GM18870 (cell line): ENCODE results near the gene PZP.

Source experiments
- ATAC-seq: cut with Tn5 transposase; IDR thresholded peaks from one replicate; pipeline ENCODE4 v1.9.1; 2021; ENCODE audit warnings: moderate library complexity; ENCODE audit not compliant: unreplicated experiment

The PZP gene

DNA sequence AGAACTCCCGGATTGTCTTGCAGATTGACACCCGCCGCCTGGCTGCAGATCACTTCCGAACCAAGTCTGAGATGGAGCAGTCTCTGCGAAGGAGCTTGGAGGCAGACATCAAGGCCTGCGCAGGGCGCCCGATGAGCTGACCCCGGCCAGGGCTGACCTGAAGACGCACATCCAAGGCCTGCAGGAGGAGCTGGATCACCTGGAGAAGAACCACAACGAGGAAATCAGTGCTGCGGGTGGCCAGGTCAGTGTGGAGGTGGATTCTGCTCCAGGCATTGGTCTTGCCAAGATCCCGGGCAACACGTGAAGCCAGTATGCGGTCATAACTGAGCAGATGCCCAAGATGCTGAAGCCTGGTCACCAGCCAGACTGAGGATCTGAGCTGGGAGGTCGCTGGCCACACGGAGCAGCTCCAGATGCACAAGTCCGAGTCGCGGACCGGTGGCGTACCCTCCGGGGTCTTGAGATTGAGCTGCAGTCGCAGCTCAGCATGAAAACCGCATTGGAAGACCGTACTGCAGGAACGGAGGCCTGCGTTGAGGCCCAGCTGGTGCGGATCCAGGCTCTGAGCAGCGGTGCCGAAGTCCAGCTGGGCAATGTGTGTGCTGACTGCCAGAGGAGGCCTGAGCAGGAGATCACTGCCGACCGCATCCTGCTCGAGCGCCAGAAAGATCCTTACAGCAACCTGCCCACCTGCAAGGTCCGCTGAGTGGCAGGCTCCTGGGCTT, 80.1 kb downstream of the PZP start:
- ATAC-seq = no peak

DNA sequence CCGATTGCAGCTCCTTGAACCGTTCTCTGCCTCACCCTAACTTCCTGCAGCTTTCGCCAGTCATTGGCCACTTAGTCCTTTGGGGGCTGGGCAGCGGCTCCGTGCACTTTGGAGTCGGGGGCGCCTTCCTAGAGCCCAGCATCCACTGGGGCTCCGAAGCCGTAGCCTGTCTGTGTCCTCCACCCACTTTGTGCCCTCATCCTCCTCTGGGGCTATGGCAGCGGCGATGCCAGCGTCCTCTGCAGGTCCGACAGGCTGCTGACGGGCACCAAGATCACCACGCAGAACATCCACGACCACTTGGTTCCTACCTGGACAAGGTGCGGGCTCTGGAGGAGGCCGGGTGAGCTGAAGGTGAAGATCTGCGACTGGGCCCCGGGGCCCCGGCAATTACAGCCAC, 80.7 kb downstream of the PZP start:
- ATAC-seq = no peak

DNA sequence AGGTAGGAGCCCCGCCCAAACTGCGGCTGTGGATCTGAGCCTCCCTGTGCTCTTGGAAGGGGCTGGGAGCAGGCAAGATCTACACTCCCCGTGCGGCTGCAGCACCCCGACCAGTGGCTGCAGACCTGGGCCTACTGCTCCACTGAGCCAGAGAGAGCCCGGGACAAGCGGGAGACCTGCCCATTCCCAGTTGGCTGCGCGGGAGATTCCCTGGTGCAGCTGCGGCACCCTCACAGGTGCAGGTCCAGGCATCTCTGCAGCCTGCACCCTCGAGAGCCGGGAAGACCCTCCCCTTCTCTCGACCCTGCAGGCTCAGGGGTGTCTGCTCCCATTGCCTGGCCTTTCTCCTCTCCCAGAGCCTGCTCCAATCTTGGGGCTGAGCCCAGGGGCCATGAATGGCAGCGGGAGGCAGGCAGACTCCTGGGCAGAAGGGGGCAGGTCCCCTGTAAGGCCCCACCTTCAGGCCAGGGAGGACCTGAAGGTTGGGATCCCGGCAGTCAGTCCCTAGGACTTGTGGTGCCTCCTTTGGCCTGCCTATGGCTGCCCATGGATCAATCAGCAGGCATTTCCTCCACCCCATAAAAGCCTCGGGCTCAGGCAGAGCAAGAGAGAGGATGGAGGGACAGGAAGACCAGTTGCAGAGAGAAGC, 83.7 kb downstream of the PZP start:
- no peak for ATAC-seq

DNA sequence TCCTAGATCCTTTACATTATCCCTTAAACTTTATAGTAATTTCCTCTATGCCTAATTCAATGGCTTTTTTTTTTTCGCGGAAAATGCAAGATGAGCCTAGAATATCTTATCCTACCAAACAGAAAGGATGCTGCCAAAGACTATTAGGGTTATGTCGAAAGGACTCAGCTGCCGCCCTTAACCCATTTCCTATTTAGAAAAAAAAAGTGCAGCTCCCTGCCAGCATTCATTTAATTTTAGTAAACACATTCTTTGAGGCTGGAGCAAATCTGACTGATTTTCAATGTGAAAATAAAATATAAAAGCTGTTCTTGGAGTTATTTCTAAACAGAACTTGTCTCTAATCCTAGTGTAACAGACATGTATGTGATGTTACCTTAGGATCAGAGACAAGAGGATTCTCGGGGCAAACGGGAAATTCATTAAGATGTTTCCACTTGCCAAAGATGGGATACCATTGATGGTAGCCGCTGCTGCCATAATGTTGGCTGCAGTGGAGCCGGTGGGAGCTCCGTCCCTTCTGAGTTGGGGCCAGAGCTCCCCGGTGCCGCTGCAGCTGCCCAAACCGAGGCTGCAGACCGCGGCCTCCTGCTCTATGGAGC, 84.3 kb downstream of the PZP start:
- ATAC-seq = no peak

DNA sequence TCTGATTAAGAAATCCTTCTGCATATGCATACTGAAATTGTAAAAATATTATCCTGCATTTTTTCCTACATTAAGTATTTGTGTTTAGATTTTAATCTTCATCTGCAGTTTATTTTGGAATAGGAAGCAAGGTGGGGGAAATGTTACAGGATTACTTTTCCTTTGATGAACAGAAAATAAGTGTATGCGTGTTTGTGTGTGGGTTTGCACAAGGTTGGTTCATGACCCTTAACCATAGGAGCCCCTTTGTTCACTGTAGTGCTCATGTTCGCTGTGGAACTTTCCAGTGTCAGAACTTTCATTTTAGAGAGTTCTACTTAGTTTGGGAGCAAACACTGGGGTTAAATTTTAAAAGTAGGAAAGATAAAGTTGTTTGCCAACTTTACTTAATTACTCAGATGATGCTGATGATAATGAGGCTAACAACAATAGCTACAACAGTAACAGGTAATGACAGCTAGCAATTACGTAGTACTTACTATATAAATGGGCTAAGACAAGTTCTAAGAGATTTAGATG, 86.0 kb downstream of the PZP start:
- no peak for ATAC-seq

DNA sequence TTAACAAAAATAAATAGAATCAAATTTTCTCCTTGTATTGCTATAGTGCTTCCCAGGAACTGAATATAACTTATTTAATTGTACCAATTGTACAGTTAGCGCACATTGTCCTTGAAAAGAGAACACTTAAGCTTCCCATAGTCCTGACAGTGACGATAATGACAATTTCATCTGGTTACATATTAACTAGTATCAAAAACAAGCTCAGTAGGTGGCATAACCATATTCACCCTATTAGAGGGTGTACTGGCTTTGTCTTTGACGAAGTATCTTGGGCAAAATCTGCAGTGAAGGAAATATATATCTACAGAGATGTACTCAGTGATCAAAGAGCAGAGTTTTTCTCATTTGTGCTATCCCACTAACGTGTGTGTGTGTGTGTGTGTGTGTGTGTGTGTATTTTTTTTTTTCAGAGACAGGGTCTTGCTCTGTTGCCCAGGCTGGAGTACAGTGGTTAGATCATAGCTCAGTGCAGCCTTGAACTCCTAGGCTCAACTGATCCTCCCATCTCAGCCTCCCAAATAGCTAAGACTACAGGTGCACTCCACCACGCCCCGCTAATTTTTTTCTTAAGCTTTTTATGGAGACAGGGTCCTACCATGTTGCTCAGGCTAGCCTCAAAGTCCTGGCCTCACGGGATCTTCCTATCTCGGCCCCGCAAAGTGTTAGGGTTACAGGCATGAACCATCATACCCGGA, 87.6 kb downstream of the PZP start:
- ATAC-seq = no peak

DNA sequence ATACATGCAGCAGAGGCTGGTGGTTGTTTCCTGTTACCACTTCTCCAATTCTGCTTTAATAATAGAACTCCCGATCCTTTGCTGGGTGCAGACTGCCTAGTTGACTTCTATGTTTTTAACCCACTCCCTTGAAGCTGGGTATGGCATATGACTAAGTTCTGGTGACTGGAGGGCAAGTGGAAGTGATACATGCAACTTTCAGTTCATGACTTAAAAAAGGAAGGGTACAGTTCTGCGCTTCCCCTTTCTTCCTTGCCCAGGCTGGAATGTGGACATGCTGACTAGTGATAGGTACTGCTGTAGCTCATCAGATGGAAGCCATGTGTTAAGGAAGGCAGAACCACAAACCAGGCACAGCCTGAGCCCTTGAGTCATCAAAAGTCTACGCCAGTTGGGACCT, 90.0 kb downstream of the PZP start:
- peak; percentile 74 for ATAC-seq

DNA sequence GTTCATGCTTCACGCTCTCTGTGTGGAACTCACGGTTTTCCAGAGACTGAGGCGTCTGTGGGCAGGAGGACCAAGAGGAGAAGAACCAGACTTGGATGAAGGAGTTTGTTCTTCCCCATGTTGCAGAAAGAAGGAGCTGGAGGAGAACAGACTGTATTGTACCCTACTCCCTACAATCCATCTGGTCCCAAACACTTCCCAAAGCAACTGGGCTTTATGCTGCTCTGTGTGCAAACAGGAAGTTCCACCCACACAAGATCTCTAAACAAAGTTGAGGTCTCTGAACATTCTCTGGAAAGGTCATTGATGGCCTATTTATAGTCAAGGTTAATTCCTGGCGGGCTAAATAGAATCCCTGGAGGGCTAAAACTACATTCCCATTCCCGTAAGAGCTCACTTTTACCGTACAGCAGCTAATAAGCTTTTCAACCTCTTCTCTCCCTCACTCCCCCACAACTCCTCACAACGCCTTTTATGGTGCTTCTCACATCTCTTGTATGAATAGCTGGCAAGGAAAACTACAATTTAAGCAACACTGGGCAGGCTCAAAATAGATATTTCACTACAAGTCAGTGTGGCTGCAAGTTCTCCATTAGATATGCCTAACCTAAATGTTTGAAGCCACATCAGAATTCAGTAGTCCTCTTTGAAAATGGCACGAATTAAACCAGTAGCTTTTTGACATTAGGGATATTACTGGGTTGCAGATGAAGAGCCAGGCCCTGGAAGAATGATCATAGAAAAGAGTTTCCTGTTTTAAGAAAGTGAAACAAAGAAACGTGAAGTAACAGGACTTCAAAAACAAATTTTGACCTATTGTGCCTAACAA, 92.2 kb downstream of the PZP start, which contains the start of gene A2M:
Gene A2M (minus strand): TSS at position 189 of the 829 bp plus-strand sequence. CDS start 70 bp downstream, at position 119.
- ATAC-seq = no peak

DNA sequence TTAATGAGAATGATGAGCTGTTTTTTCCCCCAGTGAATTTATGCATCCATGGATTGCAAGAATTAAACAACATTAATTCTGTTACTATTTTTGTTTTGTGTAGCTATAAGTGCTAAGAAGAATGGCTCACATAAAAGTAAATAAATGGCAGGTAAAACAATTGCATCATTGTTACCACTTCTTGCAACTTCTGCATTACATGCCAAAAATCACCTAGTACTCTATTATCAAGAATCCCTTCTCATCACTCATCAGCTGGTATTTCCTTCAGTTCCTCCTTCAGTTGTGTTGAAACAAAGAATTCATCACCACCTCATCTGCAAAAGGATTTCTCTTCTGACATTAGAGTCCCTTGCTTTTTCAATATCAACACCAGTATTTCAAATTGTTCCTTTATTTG, 93.2 kb downstream of the PZP start:
- no peak for ATAC-seq

DNA sequence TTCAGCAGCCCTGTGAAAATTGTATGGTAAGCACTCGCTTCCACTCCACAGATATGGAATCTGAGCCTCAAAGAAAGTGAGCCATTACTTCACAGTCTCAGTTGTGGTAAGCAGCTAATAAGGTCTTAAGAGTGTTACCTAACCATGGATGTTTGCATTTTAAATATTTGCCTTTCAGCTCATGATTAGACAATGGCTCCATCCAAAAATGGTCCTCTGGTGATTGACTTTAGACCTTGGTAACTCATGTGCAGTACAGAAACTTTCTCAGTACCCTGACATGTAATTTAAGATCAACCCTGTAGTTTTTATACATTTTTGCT, 94.2 kb downstream of the PZP start:
- no peak for ATAC-seq

DNA sequence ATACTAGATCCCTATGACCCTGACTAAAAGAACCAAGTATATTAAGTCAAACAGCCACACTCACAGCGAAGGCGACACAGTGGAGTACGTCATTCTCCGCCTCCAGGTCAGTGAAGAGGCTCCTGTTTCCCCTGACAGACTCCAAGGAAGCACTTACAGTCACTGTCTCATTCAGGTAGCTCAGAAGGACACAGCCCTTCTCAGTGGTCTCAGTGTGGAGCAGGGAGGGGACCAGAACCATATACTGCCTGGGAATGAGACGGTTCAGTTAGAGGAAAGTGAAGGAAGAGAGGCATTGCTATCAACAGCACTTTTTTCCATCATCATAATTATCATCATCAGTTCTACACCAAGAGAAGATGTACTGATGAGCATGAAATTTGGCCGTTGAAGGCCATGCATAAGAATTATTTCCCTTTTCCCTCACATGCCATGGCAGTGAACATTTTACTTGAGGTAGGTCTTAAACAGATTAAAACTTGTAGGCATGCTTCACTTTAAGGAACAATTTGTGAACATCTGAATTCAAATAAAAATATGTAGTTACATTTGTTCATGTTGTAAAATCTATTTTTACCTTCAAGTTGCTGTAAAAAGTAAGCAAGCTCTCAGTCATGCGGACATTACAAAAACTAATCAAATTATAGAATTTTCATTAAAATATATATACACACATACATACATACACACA, 94.8 kb downstream of the PZP start:
- ATAC-seq = no peak

DNA sequence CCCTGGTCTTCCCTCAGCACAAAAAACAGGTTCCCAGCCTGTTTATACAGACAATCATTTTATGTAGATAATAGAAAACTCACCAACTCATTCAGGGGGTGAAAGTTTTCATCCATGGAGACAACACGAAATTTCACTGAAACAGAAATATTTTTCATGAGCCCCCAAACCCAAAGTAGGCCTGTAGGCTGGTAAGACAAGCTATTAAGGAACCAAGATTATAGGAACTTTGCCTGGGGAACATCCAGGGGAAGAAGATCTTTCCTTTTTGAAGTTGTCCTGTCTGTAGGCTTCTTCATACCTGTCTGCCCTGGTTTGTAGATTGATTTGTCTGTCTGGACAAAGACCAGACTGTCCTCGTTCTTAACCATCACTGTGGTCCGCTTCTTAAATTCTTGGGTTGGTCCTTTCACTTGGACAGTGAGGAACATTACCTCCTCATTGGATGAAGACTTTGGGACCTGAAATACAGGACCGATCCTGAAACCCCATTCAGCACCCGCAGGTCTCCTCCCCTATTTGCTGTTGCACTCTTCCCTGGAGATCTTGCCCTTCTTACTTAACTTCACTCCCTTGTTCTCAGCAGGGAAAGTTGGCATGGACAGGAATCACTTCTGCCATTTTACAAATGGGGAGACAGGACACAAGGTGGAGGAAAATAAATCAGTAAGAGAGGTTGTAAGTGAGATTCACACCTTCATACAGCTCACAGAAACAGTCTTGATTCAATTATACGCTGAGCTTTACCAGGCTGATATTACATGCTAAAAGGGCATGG, 95.9 kb downstream of the PZP start:
- ATAC-seq = no peak

DNA sequence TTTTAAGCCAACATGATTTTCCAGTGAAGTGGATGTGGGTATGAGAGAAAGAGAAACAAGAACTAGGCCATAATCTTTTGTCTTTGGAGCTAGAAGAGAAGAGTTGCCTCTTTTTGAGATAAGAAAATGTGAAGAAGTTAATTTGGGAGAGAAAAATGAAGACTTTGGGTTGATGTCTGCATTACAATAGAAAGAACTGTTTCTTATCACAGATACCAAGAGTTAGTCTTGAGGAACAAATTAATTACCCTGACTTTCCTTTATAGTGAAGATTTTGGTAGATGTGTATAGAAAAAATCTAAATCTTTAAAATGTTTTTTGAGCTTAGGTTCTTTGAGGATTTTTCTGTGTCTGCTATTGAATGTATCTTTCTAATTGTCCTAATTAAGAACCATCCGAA, 96.7 kb downstream of the PZP start:
- ATAC-seq = no peak

DNA sequence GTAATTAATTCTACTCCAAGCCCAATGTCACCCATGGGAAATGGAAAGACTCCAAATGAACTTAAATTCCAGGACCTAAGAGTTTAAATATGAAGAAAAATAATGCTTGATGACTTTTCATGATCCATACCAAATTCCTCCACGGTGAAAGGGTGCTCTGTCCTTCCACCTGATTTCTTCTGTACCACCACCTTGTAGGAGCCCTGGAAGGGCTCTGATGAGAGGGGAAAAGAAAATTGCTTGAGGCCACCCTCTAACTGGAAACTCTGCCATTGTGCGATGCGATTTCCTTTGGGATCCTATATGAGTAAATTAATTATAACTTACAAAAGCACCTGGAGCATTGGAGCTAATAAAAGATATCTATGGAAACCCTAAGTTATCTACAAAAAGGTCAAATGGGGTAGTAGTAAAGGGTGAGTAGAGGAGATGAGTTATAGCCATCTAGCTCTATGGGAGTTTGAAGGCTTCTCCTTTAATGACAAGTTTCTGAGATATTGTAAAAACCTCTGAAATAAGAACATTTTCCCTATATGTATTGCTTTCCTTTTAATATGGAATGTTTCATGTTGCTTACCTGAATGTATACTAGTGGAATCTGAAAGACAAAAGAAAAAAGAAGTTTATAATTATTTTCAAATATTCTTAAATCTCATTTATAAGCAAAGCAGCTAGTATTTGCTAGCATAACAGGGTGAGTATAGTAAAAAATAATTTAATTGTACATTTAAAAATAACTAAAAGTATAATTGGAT, 98.3 kb downstream of the PZP start:
- no peak for ATAC-seq

DNA sequence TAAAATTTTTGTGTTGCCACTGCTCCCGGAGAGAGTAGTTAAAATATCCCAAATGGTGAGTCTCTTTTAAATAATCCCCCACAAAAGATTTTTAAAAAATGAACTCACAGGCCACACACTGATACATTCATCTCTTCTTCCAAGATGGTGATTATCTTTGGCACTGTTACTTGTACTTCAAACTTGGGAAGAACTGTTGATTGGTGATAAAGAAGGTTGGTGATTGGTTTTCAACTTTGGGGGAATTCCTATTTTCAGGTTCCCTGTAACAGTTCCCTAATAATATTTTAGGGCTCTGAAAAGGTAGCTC, 99.0 kb downstream of the PZP start:
- ATAC-seq = no peak

DNA sequence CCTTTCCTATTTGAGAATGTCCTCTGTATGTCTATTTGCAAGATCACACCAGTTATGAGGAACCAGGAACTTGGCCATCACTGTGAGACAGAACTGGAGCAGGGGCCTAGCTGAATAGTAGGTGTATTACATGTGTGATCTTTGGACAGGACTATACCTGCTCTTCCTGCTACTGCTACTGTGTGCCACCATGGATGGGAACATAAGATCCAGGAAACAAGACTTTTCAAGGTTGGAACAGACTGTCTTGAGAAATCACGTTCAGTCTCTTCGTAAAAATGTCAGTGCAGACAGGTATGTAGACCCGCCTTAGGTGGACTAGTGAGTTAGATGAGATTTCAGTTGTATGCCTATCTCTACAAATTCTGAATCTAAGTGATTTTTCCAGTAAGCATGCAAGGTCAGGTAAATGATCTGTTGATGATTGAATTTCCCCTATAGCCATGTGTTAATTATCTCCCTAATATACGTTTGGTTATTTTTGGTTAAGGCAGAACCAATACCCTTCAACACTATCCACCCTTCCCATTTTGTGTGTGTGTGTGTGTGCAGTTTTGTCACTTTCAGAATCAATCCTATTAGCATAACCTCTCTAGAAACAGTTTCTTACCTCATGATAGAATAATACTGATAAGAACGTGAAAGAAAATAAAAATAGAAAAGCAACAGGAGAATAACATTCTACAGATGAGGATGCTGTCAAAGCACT, 99.5 kb downstream of the PZP start:
- ATAC-seq = no peak

DNA sequence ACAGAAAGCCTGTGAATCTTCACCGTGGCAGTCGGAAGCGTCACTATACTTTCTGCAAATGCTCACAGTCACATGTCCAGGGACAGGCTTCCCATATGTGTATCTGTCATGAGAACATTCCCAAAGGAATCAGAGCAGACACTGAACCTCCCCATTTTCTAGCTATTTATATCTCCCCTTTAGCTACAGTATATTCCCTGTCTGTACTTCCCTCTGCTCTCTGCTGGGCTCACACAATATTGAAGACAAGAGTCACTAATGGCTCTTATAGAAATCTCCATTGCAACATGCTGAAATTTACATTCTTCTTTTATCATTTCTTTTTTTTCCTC, 100.7 kb downstream of the PZP start:
- ATAC-seq = no peak
